T-helper 2 cell treated with Interferon-gamma antibody and Interleukin-4, amounts not matched to agents 5 μg/mL and 100 μg/mL, for 36 hours (primary cell): Measurements from ENCODE around the gene EIF5.

Experiments used
- DNase-seq: peaks from one replicate; pipeline ENCODE4 v3.0.0; 2021; ENCODE audit warnings: low spot score
- H3K27ac Mint-ChIP-seq: one replicate; pipeline ENCODE4 v1.8.0; 2021; ENCODE audit warnings: mild to moderate bottlenecking, mixed read lengths
- H3K27me3 Mint-ChIP-seq: one replicate; pipeline ENCODE4 v1.8.0; 2021; ENCODE audit warnings: low read depth, mixed read lengths
- H3K36me3 Mint-ChIP-seq: one replicate; pipeline ENCODE4 v1.8.0; 2021; ENCODE audit warnings: low read depth, mixed read lengths
- H3K4me1 Mint-ChIP-seq: one replicate; pipeline ENCODE4 v1.8.0; 2021; ENCODE audit warnings: low read depth, mixed read lengths
- H3K4me3 Mint-ChIP-seq: one replicate; pipeline ENCODE4 v1.8.0; 2022; ENCODE audit warnings: mild to moderate bottlenecking, moderate library complexity, mixed read lengths
- H3K9me3 Mint-ChIP-seq: one replicate; pipeline ENCODE4 v1.8.0; 2021; ENCODE audit warnings: mixed read lengths

The EIF5 gene

DNA sequence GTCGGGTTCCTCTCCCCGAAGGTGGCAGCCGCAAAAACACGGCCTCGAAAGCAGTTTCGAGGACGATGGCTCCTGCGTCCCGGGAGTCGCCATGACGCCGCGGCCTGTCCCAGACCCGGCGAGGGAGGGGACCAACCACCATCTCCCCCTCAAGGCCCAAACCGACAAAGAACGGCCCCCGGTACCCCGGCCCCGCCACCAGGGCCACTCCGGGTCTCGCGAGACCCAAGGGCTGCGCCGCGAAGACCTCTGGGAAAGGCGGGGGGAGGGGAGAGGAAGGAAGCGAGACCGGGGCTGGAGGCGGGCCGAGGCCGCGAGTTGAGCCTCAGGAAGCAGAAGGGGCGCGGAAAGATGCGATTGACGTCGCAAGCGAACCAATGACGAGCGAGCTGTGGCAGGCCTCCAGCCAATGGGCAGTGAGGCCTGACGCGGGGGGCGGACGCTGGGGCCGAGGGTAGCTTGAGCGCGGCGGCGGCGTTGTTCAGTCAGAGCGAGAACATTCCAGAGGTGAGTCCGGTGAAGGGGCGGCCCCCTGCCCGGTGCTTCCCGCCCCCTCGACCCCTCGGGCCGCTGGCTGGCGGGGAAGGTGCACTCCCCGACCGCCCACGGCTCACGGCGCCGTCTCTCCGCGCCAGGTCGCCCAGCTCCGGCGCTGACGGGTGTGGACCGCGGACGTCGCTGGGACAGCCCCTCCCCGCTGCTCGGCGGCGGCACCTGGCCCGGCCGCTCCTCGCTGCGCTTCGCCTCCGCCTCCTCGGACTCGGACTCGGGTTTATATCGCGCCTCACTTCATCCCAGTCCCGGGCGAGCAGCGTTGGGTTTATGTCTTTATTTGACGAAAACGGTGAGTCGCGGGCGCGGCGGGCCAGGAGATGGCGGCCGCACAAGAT lies at the start of gene EIF5:
TSS of gene EIF5 (plus strand) at position 484 of the 890 bp plus-strand sequence. CDS start 1,624 bp downstream, outside the sequence.
- peak within 1 kb of the TSS; percentile 98 for H3K27ac Mint-ChIP-seq
- H3K4me3 Mint-ChIP-seq = peak within 1 kb of the TSS; percentile 88
- peaks cover 5% of the 10 kb centered on the region for H3K27me3 Mint-ChIP-seq
- H3K9me3 Mint-ChIP-seq = no peaks in the 10 kb centered on the region
- H3K4me1 Mint-ChIP-seq = peaks cover 30% of the 10 kb centered on the region
- DNase-seq = peak; percentile 98
- peaks cover 42% of the 10 kb centered on the region for H3K36me3 Mint-ChIP-seq

DNA sequence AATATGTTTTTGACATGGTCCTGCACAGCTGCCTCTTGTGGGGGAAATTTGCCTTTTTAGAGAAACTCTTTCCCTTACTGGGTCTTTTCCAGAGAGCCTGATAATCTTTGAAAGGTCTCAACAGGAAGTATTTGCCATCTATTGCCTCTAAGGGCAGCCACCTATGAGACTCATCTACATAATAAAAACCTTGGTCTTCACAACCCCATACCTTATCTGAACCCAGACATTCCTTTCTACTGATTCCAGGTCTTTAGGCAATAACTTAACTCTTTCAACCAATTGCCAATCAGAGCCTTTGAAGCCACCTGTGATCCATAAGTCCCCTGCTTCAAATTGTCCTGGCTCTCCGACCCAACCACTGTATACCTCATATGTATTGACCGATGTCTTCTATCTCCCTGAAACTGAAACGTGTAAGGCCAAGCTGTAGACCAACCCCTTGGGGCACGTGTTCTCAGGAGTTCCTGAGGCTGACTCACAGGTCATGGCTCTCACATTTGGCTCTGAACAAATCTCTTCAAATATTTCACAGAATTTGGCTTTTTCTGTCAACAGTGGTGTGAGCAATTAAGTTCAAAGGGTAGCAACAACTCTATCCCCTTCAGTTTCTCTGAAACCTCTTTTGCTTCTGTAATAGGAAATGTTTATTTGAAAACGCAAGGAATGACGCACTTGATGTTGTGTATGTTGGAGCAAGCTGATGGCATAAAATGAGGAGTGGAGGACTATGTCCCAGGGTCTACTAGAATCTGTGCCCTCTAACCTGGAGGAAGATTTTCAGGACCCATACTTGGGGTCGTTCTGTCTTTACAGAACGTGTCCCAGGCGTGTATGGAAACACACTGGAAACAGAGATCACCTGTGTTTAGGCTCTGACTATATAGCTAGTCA lies 49.2 kb upstream of the EIF5 start:
- no peak for DNase-seq
- no peak overlapping the region for H3K4me3 Mint-ChIP-seq
- H3K36me3 Mint-ChIP-seq = no peaks in the 10 kb centered on the region
- no peaks in the 10 kb centered on the region for H3K9me3 Mint-ChIP-seq
- H3K27ac Mint-ChIP-seq = no peak overlapping the region
- peaks cover 31% of the 10 kb centered on the region for H3K27me3 Mint-ChIP-seq
- H3K4me1 Mint-ChIP-seq = no peaks in the 10 kb centered on the region

DNA sequence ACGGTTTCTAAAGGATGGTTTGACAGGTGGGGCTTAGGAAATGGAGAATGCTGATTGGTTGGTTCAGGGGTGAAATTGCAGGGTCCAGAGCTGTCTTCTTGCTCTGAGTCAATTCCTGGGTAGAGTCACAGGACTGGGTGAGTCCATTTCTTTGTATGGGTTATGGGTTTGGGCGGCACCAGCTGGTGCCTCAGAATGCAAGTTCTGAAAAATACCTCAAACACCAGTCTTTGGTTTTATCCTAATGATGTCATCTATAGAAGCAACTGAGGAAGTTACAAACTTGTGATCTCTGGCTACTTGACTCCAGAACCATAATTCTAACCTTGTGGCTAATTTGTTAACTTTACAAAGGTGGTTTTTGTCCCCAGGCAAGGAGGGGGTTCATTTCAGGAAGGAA lies 47.6 kb upstream of the EIF5 start:
- H3K36me3 Mint-ChIP-seq = no peaks in the 10 kb centered on the region
- no peaks in the 10 kb centered on the region for H3K9me3 Mint-ChIP-seq
- no peak for DNase-seq
- no peaks in the 10 kb centered on the region for H3K4me1 Mint-ChIP-seq
- H3K27ac Mint-ChIP-seq = no peak overlapping the region
- H3K27me3 Mint-ChIP-seq = peaks cover 20% of the 10 kb centered on the region
- no peak overlapping the region for H3K4me3 Mint-ChIP-seq

DNA sequence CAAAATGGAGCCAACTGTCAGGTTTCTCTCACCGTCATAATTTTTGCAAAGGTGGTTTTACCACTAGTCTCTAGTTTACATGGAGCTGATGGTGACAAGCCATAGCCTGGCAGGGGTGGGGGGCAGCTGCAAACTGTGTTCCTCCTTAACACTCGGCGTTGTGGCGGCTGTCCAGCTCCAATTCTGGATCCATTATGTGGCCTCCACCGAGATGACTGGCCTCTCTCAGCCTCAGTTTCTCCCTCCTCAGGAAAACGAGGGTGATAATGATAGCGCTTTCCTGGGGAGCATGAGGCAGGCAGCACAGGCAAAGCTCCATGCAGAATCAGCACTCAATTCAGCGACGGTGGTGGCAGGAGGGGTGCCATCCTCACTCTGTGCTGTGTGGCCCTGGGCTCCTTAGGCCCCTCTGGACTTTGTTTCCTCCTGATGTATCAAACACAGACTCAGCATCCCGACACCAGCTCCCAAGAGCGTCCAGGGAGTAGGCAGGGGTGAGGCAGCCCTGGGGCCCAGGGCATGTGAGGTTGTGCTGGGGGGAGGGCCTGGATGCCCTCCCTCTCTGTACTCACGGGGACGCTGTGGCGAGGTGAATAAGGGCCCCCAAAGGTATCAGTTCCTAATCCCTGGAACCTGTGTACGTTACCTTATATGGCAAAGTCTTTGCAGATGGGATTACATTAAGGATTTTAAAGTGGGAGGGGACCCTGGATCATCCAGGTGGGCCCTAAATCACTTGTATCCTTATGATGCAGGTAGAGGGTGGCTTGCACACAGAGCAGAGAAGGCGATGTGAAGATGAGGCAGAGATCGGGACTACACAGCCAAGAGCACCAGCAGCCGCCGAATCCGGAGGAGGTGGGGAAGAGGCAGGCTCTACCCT lies 46.8 kb upstream of the EIF5 start:
- H3K27me3 Mint-ChIP-seq = peaks cover 17% of the 10 kb centered on the region
- H3K9me3 Mint-ChIP-seq = no peaks in the 10 kb centered on the region
- no peaks in the 10 kb centered on the region for H3K36me3 Mint-ChIP-seq

DNA sequence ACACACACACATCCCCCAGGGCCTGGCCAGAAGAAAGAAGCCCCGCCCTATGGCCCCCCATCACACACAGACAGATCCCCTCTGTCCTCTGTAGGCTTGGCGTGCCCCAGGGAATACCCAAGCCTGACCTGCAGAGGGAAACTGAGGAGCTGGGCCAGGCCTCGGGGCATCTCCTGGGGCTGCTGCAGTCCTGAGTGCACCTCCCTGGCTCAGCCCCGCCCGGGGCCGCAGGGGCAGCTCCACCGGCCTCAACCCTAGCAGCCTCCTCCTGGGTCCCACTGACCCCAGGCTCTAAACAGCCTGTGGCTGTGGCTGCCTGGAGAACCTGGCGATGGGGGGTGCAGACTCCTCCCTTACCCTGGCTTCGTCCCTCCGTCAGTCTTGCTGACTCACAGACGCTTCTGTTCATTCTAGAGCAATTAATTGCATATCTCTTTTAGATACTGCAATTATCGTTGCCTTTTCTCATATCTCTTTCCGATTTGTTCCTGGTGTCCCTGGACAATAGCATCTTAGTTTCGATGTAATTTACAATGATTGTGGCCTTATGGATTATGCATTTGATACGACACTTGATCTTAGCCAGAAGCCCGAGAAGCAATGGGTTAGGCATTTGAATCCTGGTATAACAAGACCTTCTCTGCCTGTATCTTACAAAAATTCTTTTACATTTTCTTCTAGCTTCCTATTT lies 45.8 kb upstream of the EIF5 start:
- no peak for DNase-seq
- no peak overlapping the region for H3K27ac Mint-ChIP-seq
- H3K4me1 Mint-ChIP-seq = no peaks in the 10 kb centered on the region
- H3K9me3 Mint-ChIP-seq = no peaks in the 10 kb centered on the region
- no peaks in the 10 kb centered on the region for H3K36me3 Mint-ChIP-seq
- H3K4me3 Mint-ChIP-seq = no peak overlapping the region
- H3K27me3 Mint-ChIP-seq = peaks cover 18% of the 10 kb centered on the region

More for the DNA sequence above, 46.8 kb upstream of the EIF5 start:
- no peaks in the 10 kb centered on the region for H3K4me1 Mint-ChIP-seq
- DNase-seq = no peak
- H3K27ac Mint-ChIP-seq = no peak overlapping the region
- no peak overlapping the region for H3K4me3 Mint-ChIP-seq

DNA sequence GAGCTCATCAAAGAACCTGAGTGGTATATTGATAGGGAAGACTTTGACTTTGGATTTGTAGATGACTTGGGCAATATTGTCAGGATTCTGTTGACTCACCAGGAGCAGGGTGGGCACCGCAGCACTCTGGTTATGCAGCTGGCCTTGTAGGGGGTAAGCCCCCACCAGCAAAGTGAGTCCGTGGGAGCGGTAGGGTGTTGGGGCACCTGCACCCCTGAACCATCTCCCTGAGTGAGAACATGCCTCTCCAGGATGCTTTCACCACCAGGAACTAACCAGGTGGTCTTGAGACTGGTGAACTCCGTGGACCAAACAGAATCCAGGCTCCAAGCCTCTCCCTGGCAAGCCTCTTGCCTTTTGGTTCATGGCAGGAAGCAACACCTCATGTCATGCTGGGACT lies 44.0 kb upstream of the EIF5 start:
- Mint-ChIP-seq H3K27me3 (peaks cover 17% of the 10 kb centered on the region), H3K27ac (no peak overlapping the region), H3K4me1 (no peaks in the 10 kb centered on the region), H3K36me3 (no peaks in the 10 kb centered on the region), H3K9me3 (no peaks in the 10 kb centered on the region), H3K4me3 (no peak overlapping the region)
- DNase-seq = no peak

DNA sequence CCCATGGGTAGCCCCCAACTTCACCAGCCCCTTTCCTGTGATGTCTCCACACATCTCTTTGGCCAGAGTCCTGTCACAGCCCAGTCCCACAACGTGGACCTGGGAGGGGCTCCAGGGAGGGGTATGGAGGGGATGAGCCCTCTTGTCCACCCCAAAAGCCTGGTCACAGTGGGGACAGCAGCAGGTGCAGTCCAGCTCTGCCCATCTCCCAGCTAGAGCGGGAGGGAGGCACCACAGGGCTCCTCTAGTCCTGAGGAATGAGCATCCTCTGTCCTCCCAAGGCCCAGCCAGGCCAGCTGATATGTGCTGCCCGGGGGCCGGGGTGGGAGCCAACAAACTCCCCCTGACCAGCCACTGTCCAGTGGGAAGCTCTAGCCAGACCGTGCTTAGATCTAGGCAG lies 43.5 kb upstream of the EIF5 start:
- Mint-ChIP-seq H3K9me3 (no peaks in the 10 kb centered on the region), H3K27me3 (peaks cover 17% of the 10 kb centered on the region), H3K4me3 (no peak overlapping the region), H3K27ac (no peak overlapping the region), H3K4me1 (no peaks in the 10 kb centered on the region), H3K36me3 (no peaks in the 10 kb centered on the region)
- no peak for DNase-seq

DNA sequence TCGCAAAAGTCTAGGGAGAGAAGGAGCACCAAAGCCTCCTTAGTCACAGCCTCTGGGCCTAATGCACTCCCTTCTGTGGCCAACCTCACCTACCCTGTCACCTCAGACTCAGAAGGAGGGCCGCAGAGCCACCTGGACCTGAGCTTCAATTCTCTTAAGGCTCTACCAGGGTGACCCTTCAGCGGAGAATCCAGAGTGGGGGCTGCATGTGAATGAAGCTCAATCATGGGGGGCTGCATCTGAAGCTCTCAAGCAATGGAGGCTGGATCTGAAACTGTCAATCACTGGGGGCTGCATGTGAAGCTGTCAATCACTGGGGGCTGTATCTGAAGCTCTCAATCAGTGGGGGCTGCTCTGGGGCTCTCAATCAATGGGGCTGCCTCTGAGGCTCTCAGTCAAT lies 43.1 kb upstream of the EIF5 start:
- no peak for DNase-seq
- no peaks in the 10 kb centered on the region for H3K9me3 Mint-ChIP-seq
- H3K4me1 Mint-ChIP-seq = no peaks in the 10 kb centered on the region
- no peak overlapping the region for H3K4me3 Mint-ChIP-seq
- peaks cover 17% of the 10 kb centered on the region for H3K27me3 Mint-ChIP-seq
- H3K27ac Mint-ChIP-seq = no peak overlapping the region
- no peaks in the 10 kb centered on the region for H3K36me3 Mint-ChIP-seq

DNA sequence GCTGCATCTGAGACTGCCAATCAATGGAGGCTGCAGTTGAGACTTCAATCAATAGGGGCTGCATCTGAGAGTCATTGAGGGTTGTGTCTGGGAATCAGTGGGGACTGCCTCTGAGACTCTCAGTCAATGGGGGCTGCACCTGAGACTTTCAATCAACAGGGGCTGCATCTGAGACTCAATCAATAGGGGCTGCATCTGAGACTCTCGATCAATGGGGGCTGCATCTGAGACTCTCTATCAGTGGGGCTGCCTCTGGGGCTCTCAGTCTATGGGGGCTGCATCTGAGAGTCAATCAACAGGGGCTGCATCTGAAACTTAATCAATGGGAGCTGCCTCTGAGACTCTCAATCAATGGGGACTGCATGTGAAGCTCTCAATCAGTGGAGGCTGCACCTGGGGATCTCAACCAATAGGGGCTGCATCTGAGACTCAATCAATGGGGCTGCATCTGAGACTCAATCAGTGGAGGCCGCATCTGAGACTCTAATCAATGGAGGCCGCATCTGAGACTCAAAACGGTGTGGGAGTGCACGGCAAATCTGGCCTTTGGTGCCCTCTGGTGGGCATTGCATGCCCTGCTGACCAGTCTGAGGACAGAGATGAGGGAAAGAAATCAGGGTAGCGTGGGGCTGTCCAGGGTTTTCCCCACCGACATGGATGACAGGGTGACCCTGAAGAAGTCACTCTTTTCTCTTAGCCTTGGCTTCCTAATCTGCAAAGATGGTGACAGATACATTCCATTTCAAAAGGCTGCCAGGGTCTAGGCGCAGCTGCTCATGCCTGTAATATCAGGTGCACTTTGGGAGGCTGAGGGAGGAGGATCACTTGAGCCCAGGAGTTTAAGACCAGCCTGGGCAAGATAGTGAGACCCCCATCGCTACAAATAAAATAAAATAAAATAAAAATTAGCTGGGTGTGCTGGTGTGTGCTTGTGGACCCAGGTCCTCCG lies 41.3 kb upstream of the EIF5 start:
- Mint-ChIP-seq H3K4me1 (no peaks in the 10 kb centered on the region), H3K9me3 (no peaks in the 10 kb centered on the region), H3K36me3 (no peaks in the 10 kb centered on the region), H3K27me3 (peaks cover 17% of the 10 kb centered on the region), H3K27ac (no peak overlapping the region), H3K4me3 (no peak overlapping the region)
- DNase-seq = peak; percentile 57

DNA sequence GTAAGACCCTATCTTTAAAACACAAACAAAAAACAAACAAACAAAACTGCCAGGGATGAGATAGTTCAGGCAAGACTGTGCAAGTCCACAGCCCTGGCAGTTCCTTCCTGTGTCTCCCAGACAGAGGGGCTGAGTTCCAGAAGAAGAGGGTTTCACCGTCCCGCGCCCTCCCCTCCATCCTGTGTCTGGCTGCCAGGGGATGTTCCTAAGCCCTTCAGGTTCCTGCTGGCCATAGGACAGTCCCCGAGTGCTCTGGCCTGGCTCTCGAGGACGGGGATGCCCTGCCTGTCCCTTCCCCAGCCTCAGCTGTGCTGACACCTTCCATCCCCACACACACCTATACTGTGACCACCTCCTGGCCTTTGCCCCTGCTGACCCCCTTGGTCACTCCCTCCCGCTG lies 40.6 kb upstream of the EIF5 start:
- H3K27me3 Mint-ChIP-seq = peaks cover 17% of the 10 kb centered on the region

DNA sequence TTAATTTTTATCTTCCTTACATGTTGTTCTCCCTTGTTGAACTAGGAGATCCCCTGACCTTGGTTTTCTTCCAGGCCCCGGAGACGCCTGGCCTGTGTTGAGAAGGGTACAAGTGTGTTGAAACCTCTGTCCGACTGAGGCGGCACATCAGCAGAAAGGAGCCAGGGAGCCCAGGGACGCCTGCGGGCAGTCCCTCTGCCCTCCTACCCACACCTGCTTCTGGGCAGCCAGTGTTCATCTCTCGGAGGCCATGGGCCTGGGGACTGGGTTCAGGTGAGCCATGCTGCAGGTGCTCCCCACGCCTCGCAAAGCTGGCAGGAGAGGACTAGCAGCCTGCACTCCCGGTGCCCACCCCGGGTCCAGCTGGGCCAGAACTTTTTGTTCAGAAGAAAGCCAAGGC lies 39.9 kb upstream of the EIF5 start:
- Mint-ChIP-seq H3K27me3 (peaks cover 17% of the 10 kb centered on the region), H3K9me3 (no peaks in the 10 kb centered on the region), H3K27ac (no peak overlapping the region), H3K4me1 (no peaks in the 10 kb centered on the region), H3K36me3 (no peaks in the 10 kb centered on the region), H3K4me3 (no peak overlapping the region)
- no peak for DNase-seq

More for the DNA sequence above, 40.6 kb upstream of the EIF5 start:
- no peak overlapping the region for H3K4me3 Mint-ChIP-seq
- H3K36me3 Mint-ChIP-seq = no peaks in the 10 kb centered on the region
- H3K9me3 Mint-ChIP-seq = no peaks in the 10 kb centered on the region
- DNase-seq = no peak
- H3K27ac Mint-ChIP-seq = no peak overlapping the region
- H3K4me1 Mint-ChIP-seq = no peaks in the 10 kb centered on the region

DNA sequence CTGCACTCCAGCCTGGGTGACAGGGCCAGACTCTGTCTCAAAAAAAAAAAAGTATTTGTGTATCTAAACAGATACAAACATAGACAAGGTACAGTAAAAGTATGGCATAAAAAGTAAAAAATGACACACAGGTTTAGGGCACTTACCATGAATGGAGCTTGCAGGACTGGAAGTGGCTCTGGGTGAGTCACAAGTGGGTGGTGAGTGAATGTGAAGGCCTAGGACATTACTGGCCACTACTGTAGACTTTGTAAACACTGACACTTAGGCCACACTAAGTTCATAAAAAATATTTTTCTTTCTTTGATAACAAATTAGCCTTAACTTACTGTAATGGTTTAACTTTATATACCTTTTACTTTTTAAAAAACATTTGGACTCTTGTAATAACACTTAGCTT lies 38.0 kb upstream of the EIF5 start:
- no peaks in the 10 kb centered on the region for H3K9me3 Mint-ChIP-seq
- no peak overlapping the region for H3K4me3 Mint-ChIP-seq
- DNase-seq = no peak

More for the DNA sequence above, 38.0 kb upstream of the EIF5 start:
- Mint-ChIP-seq H3K27me3 (peaks cover 17% of the 10 kb centered on the region), H3K4me1 (no peaks in the 10 kb centered on the region), H3K27ac (no peak overlapping the region), H3K36me3 (no peaks in the 10 kb centered on the region)
